Skeletal muscle tissue (tissue), 4 donors: ENCODE data around the gene HYOU1. TPM values are rescaled to one million over a fixed set of nuclear protein-coding genes. Genes with fewer than 3 reads are reported as not detected.
"Not testable (repeated sequence)": the region's sequence is repeated elsewhere in the genome, so short reads cannot be mapped to it uniquely, and the experiment has no call there.

Experiments
- H3K27ac ChIP-seq: one replicate; pipeline ENCODE4 v1.7.0; 2013; ENCODE audit warnings: mild to moderate bottlenecking, low read depth, low read length, inconsistent platforms
- H3K27me3 ChIP-seq, 3 donors: one replicate each; pipeline ENCODE4 v1.7.0; 2013; ENCODE audit warnings: low read length in 3 of 3; ENCODE audit not compliant: control insufficient read depth in 3 of 3, insufficient read depth in 3 of 3
- H3K36me3 ChIP-seq, 3 donors: one replicate each; pipeline ENCODE4 v1.7.0; 2013; ENCODE audit warnings: low read length in 3 of 3; ENCODE audit not compliant: control insufficient read depth in 3 of 3, insufficient read depth in 3 of 3
- H3K4me1 ChIP-seq, 3 donors: one replicate each; pipeline ENCODE4 v1.7.0; 2013; ENCODE audit warnings: low read length in 3 of 3, mild to moderate bottlenecking in 3 of 3; ENCODE audit not compliant: control insufficient read depth in 3 of 3, insufficient read depth in 3 of 3
- H3K4me3 ChIP-seq, 3 donors: one replicate each; pipeline ENCODE4 v1.7.0; 2013; ENCODE audit warnings: low read length in 3 of 3
- H3K9ac ChIP-seq, 3 donors: one replicate each; pipeline ENCODE4 v1.7.0; 2013; ENCODE audit warnings: low read length in 3 of 3, mild to moderate bottlenecking in 3 of 3, moderate library complexity in 2 of 3, low read depth in 1 of 3
- H3K9me3 ChIP-seq, 3 donors: one replicate each; pipeline ENCODE4 v1.7.0; 2013; ENCODE audit warnings: low read length in 3 of 3; ENCODE audit not compliant: control insufficient read depth in 3 of 3
- total RNA-seq: library from RNA; depleted of rRNA; stranded (reverse); fragments of >200 nt; gene quantifications from one replicate; pipeline ENCODE4 v1.2.3, GENCODE V29; 2014
- donor health status: Osteomylitis.

The HYOU1 gene
- total RNA-seq, 1 donor from 2014 or later, result 23.0 TPM

- Histone ChIP-seq H3K36me3 (peaks cover 10 to 14% (median 12%) of the 10 kb centered on the region in 3 donors), H3K4me1 (peaks cover 16 to 34% (median 21%) of the 10 kb centered on the region in 3 donors)
- not testable (repeated sequence) for H3K9ac ChIP-seq, H3K9me3 ChIP-seq, H3K27ac ChIP-seq, H3K27me3 ChIP-seq, H3K4me3 ChIP-seq
These were observed 2.1 kb upstream of the HYOU1 start for GRCh38 chr11:119059128-119059527.

GRCh38 chr11:119056421-119056999 lies 495 bp downstream of the HYOU1 start:
- peaks cover 35 to 39% (median 36%) of the 10 kb centered on the region in 3 donors for H3K36me3 ChIP-seq
- peak overlapping the region; percentile 75 to 86 (median 84) for H3K4me3 ChIP-seq
- H3K27ac ChIP-seq, result peak overlapping the region; percentile 81
- peak overlapping the region; percentile 71 to 85 (median 79) for H3K9ac ChIP-seq
- no peaks in the 10 kb centered on the region for H3K9me3 ChIP-seq
- no peaks in the 10 kb centered on the region for H3K27me3 ChIP-seq
- H3K4me1 ChIP-seq, result peaks cover 16 to 30% (median 18%) of the 10 kb centered on the region in 3 donors

GRCh38 chr11:119055901-119056300 lies 1.1 kb downstream of the HYOU1 start:
- peaks cover 16 to 30% (median 18%) of the 10 kb centered on the region in 3 donors for H3K4me1 ChIP-seq
- peak overlapping the region; percentile 75 to 86 (median 84) for H3K4me3 ChIP-seq
- H3K9ac ChIP-seq, result peak overlapping the region; percentile 71 to 85 (median 79)
- no peaks in the 10 kb centered on the region for H3K9me3 ChIP-seq
- H3K36me3 ChIP-seq, result peaks cover 41 to 44% (median 41%) of the 10 kb centered on the region in 3 donors
- no peak overlapping the region for H3K27ac ChIP-seq
- no peaks in the 10 kb centered on the region for H3K27me3 ChIP-seq

- H3K9ac ChIP-seq, result no peak overlapping the region
- H3K4me1 ChIP-seq, result peaks cover 16 to 30% (median 18%) of the 10 kb centered on the region in 3 donors
These were observed 2.6 kb downstream of the HYOU1 start for GRCh38 chr11:119054418-119054817.

DNA sequence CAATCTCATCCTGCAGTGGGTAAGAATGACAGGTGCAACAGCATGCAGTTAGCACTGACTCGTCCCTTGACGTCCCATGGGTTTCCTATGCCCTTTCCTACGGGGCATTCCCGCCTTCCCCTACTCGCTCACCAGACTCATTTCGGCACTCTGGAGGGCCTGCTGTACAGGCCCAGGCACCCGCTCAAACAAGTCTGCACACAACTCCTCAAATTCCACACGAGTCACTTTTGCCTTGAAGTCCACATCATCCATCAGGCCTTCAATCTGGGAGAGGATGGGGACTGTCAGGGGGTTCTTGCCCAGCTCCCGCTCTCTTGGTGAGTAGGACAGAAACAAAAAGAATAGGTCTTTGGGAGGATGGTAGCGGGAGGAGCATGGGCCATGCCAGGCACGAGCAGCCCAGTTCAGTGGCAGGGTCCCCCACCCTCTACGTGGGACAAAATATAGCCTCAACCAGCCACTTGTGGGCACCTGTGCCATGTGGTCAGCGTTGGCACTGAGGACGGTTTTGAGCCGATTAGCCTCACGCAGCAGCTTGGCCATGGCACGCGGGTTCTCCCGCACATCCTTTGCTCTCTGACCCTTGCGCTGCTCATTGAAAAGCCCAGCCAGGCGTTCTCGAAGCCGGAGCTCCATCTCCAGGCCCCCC lies 4.7 kb downstream of the HYOU1 start:
- Histone ChIP-seq H3K4me3 (no peak overlapping the region), H3K9me3 (no peaks in the 10 kb centered on the region), H3K36me3 (peaks cover 70 to 73% (median 71%) of the 10 kb centered on the region in 3 donors), H3K27me3 (no peaks in the 10 kb centered on the region), H3K9ac (no peak overlapping the region), H3K27ac (no peak overlapping the region), H3K4me1 (peaks cover 10 to 20% (median 12%) of the 10 kb centered on the region in 3 donors)

More at GRCh38 chr11:119054418-119054817, 2.6 kb downstream of the HYOU1 start:
- no peak overlapping the region for H3K4me3 ChIP-seq
- peaks cover 49 to 51% (median 50%) of the 10 kb centered on the region in 3 donors for H3K36me3 ChIP-seq
- H3K27me3 ChIP-seq, result no peaks in the 10 kb centered on the region
- H3K27ac ChIP-seq, result no peak overlapping the region
- H3K9me3 ChIP-seq, result no peaks in the 10 kb centered on the region

- peaks cover 10 to 19% (median 12%) of the 10 kb centered on the region in 3 donors for H3K4me1 ChIP-seq
- H3K9me3 ChIP-seq, result no peaks in the 10 kb centered on the region
- H3K36me3 ChIP-seq, result peaks cover 74 to 80% (median 78%) of the 10 kb centered on the region in 3 donors
- H3K27ac ChIP-seq, result no peak overlapping the region
- H3K9ac ChIP-seq, result no peak overlapping the region
- no peak overlapping the region for H3K4me3 ChIP-seq
- no peaks in the 10 kb centered on the region for H3K27me3 ChIP-seq
These were observed 5.4 kb downstream of the HYOU1 start for GRCh38 chr11:119051440-119052162.

GRCh38 chr11:119049081-119049480 lies 7.9 kb downstream of the HYOU1 start:
- no peak overlapping the region for H3K9ac ChIP-seq
- H3K4me3 ChIP-seq, result no peak overlapping the region
- no peaks in the 10 kb centered on the region for H3K9me3 ChIP-seq
- no peak overlapping the region for H3K27ac ChIP-seq
- peaks cover 75 to 84% (median 82%) of the 10 kb centered on the region in 3 donors for H3K36me3 ChIP-seq
- no peaks in the 10 kb centered on the region for H3K27me3 ChIP-seq
- H3K4me1 ChIP-seq, result no peaks in the 10 kb centered on the region

DNA sequence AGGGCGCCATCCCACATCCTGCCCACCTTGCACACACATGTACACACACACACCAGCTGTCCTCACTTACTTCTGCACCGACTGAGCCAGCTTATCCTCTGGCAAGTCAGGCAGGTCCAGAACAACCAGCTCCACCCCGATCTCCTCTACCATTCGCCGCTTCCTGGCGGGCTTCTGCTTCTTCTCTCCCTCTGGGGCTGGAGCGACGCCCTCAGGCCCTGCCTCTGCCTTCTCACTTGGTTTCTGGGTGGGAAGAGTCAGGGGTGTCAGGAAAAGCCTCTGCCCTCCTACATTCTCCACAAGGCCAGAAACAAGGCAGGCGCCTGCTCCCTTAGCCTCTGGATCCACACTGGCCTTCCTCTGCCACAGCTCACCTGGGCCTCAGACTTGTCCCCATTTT lies 8.4 kb downstream of the HYOU1 start:
- Histone ChIP-seq H3K36me3 (peaks cover 70 to 80% (median 78%) of the 10 kb centered on the region in 3 donors), H3K27me3 (no peaks in the 10 kb centered on the region), H3K9ac (no peak overlapping the region), H3K9me3 (no peaks in the 10 kb centered on the region), H3K4me3 (no peak overlapping the region), H3K27ac (no peak overlapping the region), H3K4me1 (no peaks in the 10 kb centered on the region)

DNA sequence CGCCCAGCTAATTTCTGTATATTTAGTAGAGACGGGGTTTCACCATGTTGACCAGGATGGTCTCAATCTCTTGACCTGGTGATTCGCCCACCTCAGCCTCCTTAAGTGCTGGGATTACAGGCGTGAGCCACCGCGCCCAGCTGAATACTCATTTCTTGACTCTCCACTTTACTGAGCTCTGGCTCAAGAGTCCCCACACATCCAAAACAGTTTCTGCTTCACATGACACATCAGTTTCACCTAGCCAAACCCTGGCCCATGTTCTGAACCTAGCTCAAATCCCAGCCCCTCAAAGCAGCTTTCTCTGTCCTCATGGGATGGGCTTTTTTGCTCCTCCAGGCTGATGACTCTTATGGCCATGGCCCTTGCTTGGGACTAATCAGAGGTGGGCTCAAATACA lies 9.8 kb downstream of the HYOU1 start:
- Histone ChIP-seq H3K9ac (no peak overlapping the region), H3K4me3 (no peak overlapping the region), H3K4me1 (no peaks in the 10 kb centered on the region), H3K36me3 (peaks cover 57 to 67% (median 64%) of the 10 kb centered on the region in 3 donors), H3K27me3 (no peaks in the 10 kb centered on the region), H3K9me3 (no peaks in the 10 kb centered on the region), H3K27ac (no peak overlapping the region)

DNA sequence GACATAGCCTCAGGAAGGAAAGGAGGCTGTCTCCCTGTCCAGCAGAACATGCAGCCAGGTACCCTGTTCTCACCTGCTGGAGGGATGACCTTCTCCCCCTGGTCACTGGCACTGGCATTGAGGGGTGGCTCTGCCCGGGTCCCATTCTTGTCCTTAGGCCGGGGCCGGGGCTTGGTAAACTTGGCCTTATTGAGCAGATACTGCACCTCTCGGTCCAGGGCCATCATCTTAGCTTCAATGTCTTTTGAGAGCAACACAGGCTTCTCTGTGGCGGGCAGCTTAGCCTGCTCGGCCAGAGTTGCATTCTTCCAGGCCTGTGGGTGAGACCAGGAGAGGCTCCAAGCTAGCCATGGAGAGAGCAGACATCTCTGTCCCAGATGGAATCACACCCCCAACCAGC lies 10.5 kb downstream of the HYOU1 start:
- no peak overlapping the region for H3K4me3 ChIP-seq
- H3K27ac ChIP-seq, result no peak overlapping the region
- H3K9ac ChIP-seq, result no peak overlapping the region
- no peaks in the 10 kb centered on the region for H3K4me1 ChIP-seq
- H3K36me3 ChIP-seq, result peaks cover 51 to 60% (median 57%) of the 10 kb centered on the region in 3 donors
- H3K27me3 ChIP-seq, result no peaks in the 10 kb centered on the region
- H3K9me3 ChIP-seq, result no peaks in the 10 kb centered on the region
